K562 (cell line): ENCODE results near the gene SH3BP5. TPM values are rescaled to one million over a fixed set of nuclear protein-coding genes. Genes with fewer than 3 reads are reported as not detected.

Experiments
- BCOR ChIP-seq: fragments of 450-650 bp; IDR thresholded peaks from 2 replicates; pipeline ENCODE4 v1.6.1; 2016
- CTCFL ChIP-seq: IDR thresholded peaks from 2 replicates; pipeline ENCODE4 v1.6.1; 2011; ENCODE audit warnings: borderline replicate concordance, low read depth, mild to moderate bottlenecking, moderate library complexity, low read length; ENCODE audit not compliant: insufficient read depth, poor library complexity, severe bottlenecking
- DPF2 ChIP-seq: fragments of 450-650 bp; IDR thresholded peaks from 2 replicates; pipeline ENCODE4 v1.6.1; 2016
- HDAC3 ChIP-seq: fragments of 450-650 bp; IDR thresholded peaks from 2 replicates; pipeline ENCODE4 v1.6.1; 2018; ENCODE audit warnings: borderline replicate concordance, mild to moderate bottlenecking, moderate library complexity; ENCODE audit not compliant: partially characterized antibody
- IRF2 ChIP-seq: sonication (generic); formaldehyde crosslinking; IDR thresholded peaks from 2 replicates; pipeline ENCODE4 v1.8.1; 2022; ENCODE audit warnings: mild to moderate bottlenecking, missing genetic modification reagents
- LARP7 ChIP-seq: fragments of 450-650 bp; IDR thresholded peaks from 2 replicates; pipeline ENCODE4 v1.6.1; 2016
- MTA2 ChIP-seq: fragments of 450-650 bp; IDR thresholded peaks from 2 replicates; pipeline ENCODE4 v1.6.1; 2016; ENCODE audit warnings: low read depth
- NR4A1 ChIP-seq, 2 experiments: fragments of 250-450 bp in 1 of 2; fragments of 450-650 bp in 1 of 2; sonication (Bioruptor Pico) in 1 of 2; IDR thresholded peaks; 2 replicates each; pipeline versions ENCODE4 v1.4.0 to v1.6.1; 2016 to 2020; ENCODE audit warnings: mild to moderate bottlenecking in 2 of 2, missing compliant biosample characterization in 1 of 2, missing genetic modification characterization in 1 of 2, moderate library complexity in 1 of 2
- PHF21A ChIP-seq: fragments of 450-650 bp; IDR thresholded peaks from 2 replicates; pipeline ENCODE4 v1.6.1; 2017; ENCODE audit warnings: low read depth, borderline replicate concordance
- STAG1 ChIP-seq: sonication (generic); formaldehyde crosslinking; IDR thresholded peaks from 2 replicates; pipeline ENCODE4 v1.5.0; 2020; ENCODE audit warnings: missing genetic modification reagents, borderline replicate concordance
- TFAP4 ChIP-seq: sonication (generic); formaldehyde crosslinking; IDR thresholded peaks from 2 replicates; pipeline ENCODE4 v1.8.0; 2022; ENCODE audit warnings: missing genetic modification reagents, mild to moderate bottlenecking, moderate library complexity, borderline replicate concordance
- U2AF2 ChIP-seq: fragments of 200-400 bp; formaldehyde crosslinking; optimal IDR thresholded peaks from 2 replicates; pipeline ENCODE3; 2017; ENCODE audit warnings: low read depth, mild to moderate bottlenecking, low read length
- ZNF212 ChIP-seq: fragments of 450-650 bp; formaldehyde crosslinking; IDR thresholded peaks from 2 replicates; pipeline ENCODE4 v1.4.0; 2020; ENCODE audit warnings: mild to moderate bottlenecking
- ZNF280A ChIP-seq: fragments of 450-650 bp; IDR thresholded peaks from 2 replicates; pipeline ENCODE4 v1.6.1; 2018; ENCODE audit warnings: mild to moderate bottlenecking, low read depth; ENCODE audit not compliant: partially characterized antibody
- ZNF280B ChIP-seq: fragments of 250-450 bp; sonication (Bioruptor Pico); IDR thresholded peaks from 2 replicates; pipeline ENCODE4 v1.5.1; 2021; ENCODE audit warnings: mild to moderate bottlenecking
- ZNF384 ChIP-seq: IDR thresholded peaks from 2 replicates; pipeline ENCODE4 v1.6.1; 2012; ENCODE audit warnings: low read depth, low read length, improper control_type of control experiment
- ZNF511 ChIP-seq: sonication (generic); formaldehyde crosslinking; IDR thresholded peaks from 2 replicates; pipeline ENCODE4 v1.8.0; 2022; ENCODE audit warnings: mild to moderate bottlenecking, missing genetic modification reagents
- ZNF639 ChIP-seq, 2 experiments: fragments of 200-800 bp in 1 of 2; sonication (Bioruptor generic) in 1 of 2; sonication (generic) in 1 of 2; formaldehyde crosslinking in 1 of 2; IDR thresholded peaks in 1 of 2; conservative IDR thresholded peaks in 1 of 2; 2 replicates each; pipeline versions ENCODE4 v1.5.0 to v1.6.1; 2016 to 2020; ENCODE audit warnings: missing compliant biosample characterization in 1 of 2, missing genetic modification characterization in 1 of 2, missing genetic modification reagents in 1 of 2
- polyA plus RNA-seq, 8 experiments: library from polyadenylated mRNA; depleted of rRNA in 4 of 8; stranded (reverse) in 5 of 8; unstranded in 3 of 8; fragments of >200 nt; fragmentation: Nextera tagmentation in 2 of 8; fragmentation: Illumina TruSeq in 1 of 8; extraction: Ambion mirVana in 2 of 8; extraction: Trizol in 1 of 8; gene quantifications; 2 replicates each; pipeline versions ENCODE4 v1.2.1 to v1.2.3, GENCODE V29; 2011 to 2014; ENCODE audit warnings: inconsistent platforms in 1 of 8, missing spikeins in 1 of 8
- total RNA-seq, 7 experiments: library from RNA; depleted of rRNA in 6 of 7; stranded (reverse); fragments of >200 nt in 6 of 7; fragmentation: Illumina TruSeq in 2 of 7; extraction: Trizol in 2 of 7; gene quantifications; 2 replicates each; pipeline versions ENCODE4 v1.2.1 to v1.2.3, GENCODE V29; 2011 to 2021; ENCODE audit warnings: low replicate concordance in 1 of 7

The SH3BP5 gene
- total and polyA plus RNA-seq, 9 of the 15 experiments (the other 6 are each of a cell fraction or from before 2014, with no cell fraction given), result 2.9 to 29.0 (median 14.9) TPM

GRCh38 chr3:15377961-15378791, 45.8 kb upstream of the SH3BP5 start (continued):
- TF ChIP-seq ZNF511 (CRISPR knock-in tag), result no peak
- peak in 1 of 2 experiments; percentile 29; a peak in 1 of 4 replicates for TF ChIP-seq ZNF639 (CRISPR knock-in tag; conservative IDR thresholded peaks at IDR 0.05 in 1 of 2, IDR thresholded peaks at IDR 0.05 in 1 of 2)
- TF ChIP-seq ZNF280A, result no peak
- TF ChIP-seq NR4A1 (CRISPR knock-in tag; IDR thresholded peaks at IDR 0.05), result no peak
- 0 out of 2 replicates have a peak, but pooled peaks have one; percentile 71 for TF ChIP-seq NR4A1 (tag; IDR thresholded peaks at IDR 0.05)
- no peak for TF ChIP-seq IRF2 (CRISPR knock-in tag)
- TF ChIP-seq CTCFL, result peak; percentile 33
- TF ChIP-seq BCOR, result no peak
- no peak for TF ChIP-seq PHF21A
- TF ChIP-seq LARP7, result no peak
- TF ChIP-seq STAG1 (CRISPR knock-in tag), result no peak; the same call in 1 of the 2 replicates
- no peak for TF ChIP-seq U2AF2
- TF ChIP-seq ZNF212 (CRISPR knock-in tag), result no peak
- peak; percentile 42; the same call in 1 of the 2 replicates for TF ChIP-seq DPF2
- TF ChIP-seq ZNF384, result 0 out of 2 replicates have a peak, but pooled peaks have one; percentile 42
- TF ChIP-seq HDAC3, result no peak
- TF ChIP-seq TFAP4 (CRISPR knock-in tag), result peak; percentile 66; the same call in 1 of the 2 replicates
- TF ChIP-seq MTA2, result peak; percentile 93
- no peak for TF ChIP-seq ZNF280B
